AG10803 (cell line): ENCODE measurements around the gene RPL13A.
A peak's percentile ranks its signal among the peaks of the same experiment; 100 is the strongest.

Experiments used
- DNase-seq: peaks from one replicate; pipeline ENCODE4 v3.0.0; 2010; ENCODE audit warnings: low read depth
- H3K4me3 ChIP-seq: 2 replicates; pipeline ENCODE4 v1.5.1; 2011; ENCODE audit warnings: mild to moderate bottlenecking, low read length, control low read depth
- TF ChIP-seq, protein P1 (sequence below): conservative IDR thresholded peaks from 2 replicates; pipeline ENCODE4 v1.5.1; 2011; ENCODE audit warnings: mild to moderate bottlenecking, low read length, control low read depth, inconsistent platforms

Gene RPL13A

DNA sequence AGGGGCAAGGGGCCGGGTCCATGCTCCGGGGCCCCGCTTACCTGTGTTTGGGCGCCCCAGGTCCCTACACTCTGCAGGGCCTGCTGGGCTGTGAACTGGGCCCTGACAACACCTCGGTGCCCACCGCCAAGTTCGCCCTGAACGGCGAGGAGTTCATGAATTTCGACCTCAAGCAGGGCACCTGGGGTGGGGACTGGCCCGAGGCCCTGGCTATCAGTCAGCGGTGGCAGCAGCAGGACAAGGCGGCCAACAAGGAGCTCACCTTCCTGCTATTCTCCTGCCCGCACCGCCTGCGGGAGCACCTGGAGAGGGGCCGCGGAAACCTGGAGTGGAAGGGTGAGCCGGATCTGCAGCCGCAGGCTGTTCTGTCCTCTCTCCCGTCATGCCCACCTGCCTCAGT is 26.7 kb downstream of the RPL13A start:
- DNase-seq: no peak
- TF ChIP-seq, protein P1, sequence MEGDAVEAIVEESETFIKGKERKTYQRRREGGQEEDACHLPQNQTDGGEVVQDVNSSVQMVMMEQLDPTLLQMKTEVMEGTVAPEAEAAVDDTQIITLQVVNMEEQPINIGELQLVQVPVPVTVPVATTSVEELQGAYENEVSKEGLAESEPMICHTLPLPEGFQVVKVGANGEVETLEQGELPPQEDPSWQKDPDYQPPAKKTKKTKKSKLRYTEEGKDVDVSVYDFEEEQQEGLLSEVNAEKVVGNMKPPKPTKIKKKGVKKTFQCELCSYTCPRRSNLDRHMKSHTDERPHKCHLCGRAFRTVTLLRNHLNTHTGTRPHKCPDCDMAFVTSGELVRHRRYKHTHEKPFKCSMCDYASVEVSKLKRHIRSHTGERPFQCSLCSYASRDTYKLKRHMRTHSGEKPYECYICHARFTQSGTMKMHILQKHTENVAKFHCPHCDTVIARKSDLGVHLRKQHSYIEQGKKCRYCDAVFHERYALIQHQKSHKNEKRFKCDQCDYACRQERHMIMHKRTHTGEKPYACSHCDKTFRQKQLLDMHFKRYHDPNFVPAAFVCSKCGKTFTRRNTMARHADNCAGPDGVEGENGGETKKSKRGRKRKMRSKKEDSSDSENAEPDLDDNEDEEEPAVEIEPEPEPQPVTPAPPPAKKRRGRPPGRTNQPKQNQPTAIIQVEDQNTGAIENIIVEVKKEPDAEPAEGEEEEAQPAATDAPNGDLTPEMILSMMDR: no peak
- no peak overlapping the region for H3K4me3 ChIP-seq

DNA sequence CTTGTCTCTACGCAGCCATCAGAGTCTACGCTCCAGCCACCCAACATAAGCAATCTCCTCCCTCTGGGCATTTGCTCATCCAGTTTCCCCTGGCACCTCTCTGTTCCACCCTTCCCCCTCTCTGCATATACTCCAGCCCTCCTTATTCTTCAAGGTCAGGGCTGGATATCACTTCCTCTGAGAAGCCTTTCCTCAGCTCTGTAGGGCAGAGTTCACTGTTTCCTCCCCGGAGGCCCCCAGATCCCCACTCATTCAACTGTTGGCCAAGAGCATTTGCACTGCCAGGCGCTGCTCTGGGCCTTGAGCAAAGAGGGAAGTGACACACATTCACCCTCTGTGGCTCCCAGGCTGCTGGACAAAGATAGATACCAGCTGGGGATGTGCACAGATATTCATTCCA is 28.4 kb downstream of the RPL13A start:
- H3K4me3 ChIP-seq: no peak overlapping the region
- TF ChIP-seq, protein P1: no peak
- no peak for DNase-seq

DNA sequence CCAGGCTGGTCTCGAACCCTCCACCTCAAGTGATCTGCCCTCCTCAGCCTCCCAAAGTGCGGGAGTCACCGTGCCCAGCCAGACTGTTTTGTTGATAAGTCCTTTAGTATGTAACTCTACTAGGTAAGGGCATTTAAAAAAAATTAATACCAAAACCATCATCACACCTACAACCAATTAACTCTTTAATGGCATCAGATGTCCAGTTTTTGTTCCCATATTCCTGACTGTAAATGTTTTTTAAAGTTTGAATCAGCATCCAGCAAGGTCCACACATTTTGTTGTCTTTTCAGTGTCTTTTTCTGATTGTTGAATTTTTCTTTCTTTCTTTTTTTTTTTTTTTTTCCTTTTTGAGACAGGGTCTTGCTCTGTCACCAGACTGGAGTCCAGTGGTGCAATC is 30.6 kb downstream of the RPL13A start:
- DNase-seq: no peak
- TF ChIP-seq, protein P1: no peak

DNA sequence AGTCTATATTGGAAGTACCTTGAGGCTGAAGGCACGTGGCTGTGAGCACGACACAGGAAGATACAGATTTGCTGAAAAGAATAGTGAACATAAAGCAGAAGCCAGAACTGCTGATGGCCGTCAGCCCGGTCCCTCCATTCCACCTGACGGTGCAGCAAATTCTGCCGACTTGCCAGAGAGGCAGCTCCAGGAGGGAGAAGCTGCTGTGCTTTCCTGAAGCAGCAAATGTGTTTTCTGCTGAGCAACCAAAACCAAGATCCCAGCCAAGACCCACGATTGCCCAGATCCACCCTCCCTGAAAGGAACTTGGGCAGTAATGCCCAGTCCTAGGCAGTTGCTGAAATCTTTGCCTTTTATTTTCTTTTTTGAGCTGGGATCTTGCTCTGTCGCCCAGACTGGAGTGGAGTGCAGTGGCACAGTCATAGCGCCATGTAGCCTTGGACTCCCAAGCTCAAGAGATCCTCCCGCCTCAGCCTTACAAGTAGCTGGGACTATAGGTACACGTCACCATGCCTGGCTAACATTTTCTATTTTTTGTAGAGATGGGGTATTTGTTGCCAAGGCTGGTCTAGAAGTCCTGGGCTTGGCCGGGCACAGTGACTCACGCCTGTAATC is 33.4 kb downstream of the RPL13A start:
- H3K4me3 ChIP-seq: no peak overlapping the region
- DNase-seq: no peak
- TF ChIP-seq, protein P1: no peak

More for the DNA sequence above, 30.6 kb downstream of the RPL13A start:
- no peak overlapping the region for H3K4me3 ChIP-seq

DNA sequence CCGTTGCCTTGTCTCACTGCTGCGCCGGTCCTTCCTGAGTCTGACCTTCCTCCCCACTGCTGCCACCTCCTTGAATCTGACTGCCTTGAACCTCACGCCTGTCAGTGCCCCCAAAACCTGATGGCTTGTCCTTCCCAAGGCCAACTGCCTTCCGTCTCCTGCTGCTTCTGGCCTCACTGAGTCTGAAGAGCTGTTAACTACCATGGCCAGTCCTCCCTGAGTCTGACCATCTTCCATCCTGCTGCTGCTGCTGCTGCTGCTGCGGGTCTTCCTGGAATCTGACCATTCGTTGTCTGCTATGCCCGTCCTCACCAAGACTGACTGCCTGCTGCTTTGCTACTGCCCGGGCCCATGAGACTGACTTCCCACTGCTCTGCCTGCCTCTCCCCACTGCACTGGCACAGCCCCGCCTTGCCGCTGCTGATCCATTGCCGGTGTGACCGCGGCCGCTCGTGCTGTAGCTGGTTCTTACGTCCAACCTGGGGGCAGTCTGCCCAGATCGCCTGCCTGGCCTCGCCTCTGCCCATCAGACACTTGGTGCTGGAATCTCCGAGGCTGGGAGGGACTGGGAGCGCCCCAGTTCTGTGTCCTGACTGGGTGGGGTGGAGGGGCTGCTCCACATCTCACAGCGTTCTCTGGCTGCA is 37.5 kb downstream of the RPL13A start:
- H3K4me3 ChIP-seq: no peak overlapping the region
- DNase-seq: no peak
- TF ChIP-seq, protein P1: no peak

DNA sequence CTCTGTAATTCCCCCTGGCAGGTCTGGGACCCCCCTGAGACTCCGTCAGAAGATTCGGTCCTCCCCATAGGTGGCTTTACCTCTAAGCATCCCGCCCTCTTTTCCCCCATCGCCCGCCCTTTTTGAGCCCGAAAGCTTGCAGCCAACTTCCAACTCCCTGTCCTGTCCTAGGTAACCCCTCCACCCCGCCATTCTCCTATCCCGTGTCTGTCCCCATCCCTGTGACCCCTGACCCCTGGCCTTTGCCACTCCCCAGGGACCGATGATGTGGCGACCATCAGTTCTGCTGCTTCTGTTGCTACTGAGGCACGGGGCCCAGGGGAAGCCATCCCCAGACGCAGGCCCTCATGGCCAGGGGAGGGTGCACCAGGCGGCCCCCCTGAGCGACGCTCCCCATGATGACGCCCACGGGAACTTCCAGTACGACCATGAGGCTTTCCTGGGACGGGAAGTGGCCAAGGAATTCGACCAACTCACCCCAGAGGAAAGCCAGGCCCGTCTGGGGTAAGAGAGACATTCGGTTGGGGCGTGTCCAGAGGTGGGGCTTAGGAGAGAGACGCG is 40.9 kb downstream of the RPL13A start:
- DNase-seq: peak; percentile 81
- TF ChIP-seq, protein P1: no peak

DNA sequence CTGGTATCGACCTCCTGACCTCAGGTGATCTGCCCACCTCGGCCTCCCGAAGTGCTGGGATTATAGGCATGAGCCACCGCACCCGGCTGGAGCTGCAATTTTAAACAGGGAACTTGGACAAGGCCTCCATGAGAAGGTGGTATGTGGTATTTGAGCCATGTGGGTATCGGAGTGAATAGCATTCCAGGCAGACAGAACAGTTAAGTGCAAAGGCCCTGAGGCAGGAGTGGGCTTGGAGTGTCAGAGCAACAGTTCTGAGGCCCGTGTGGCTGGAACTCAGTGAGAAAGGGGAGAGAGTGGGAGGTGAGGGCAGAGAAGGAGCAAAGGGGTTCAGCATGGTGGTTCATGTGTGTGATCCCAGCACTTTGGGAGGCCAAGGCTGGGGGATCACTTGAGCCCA is 43.3 kb downstream of the RPL13A start:
- DNase-seq: no peak
- TF ChIP-seq, protein P1: no peak
- H3K4me3 ChIP-seq: no peak overlapping the region

More for the DNA sequence above, 40.9 kb downstream of the RPL13A start:
- H3K4me3 ChIP-seq: peak overlapping the region; percentile 90
